ENCODE results near the gene GNG7.

GNG7 gene

GRCh38 chr19:2578901-2579677, 123.4 kb downstream of the GNG7 start:
- H3K9me3 ChIP-seq (ENCODE audit: control insufficient read depth, insufficient read depth, low read length): no peaks in the 10 kb centered on the region
- H3K27me3 ChIP-seq (ENCODE audit: control insufficient read depth, low read length): no peaks in the 10 kb centered on the region
- H3K9me2 ChIP-seq (replicated peaks; ENCODE audit: control insufficient read depth, low read length): no peaks in the 10 kb centered on the region
- peaks cover 46% of the 10 kb centered on the region for H3K79me2 ChIP-seq (ENCODE audit: control insufficient read depth, low read length)
- peaks cover 24% of the 10 kb centered on the region for H3K36me3 ChIP-seq (ENCODE audit: control insufficient read depth, low read length)
- H3F3A ChIP-seq (ENCODE audit: control insufficient read depth, insufficient read depth): no peaks in the 10 kb centered on the region
- no peak overlapping the region for H3K4me2 ChIP-seq (ENCODE audit: low read length)
- TF ChIP-seq CTCF (IDR thresholded peaks at IDR 0.05; ENCODE audit: low read depth, low read length, poor library complexity, severe bottlenecking): no peak
- TF ChIP-seq EZH2phosphoT487 (IDR thresholded peaks at IDR 0.05; ENCODE audit: borderline replicate concordance, low read length): no peak
- H4K20me1 ChIP-seq (ENCODE audit: control insufficient read depth, insufficient read depth, low read depth, low read length): peaks cover 5% of the 10 kb centered on the region; the same call in 1 of the 2 replicates
- H3K4me3 ChIP-seq (ENCODE audit: low read length): no peak overlapping the region
- H3K4me1 ChIP-seq (ENCODE audit: control insufficient read depth, low read length): peaks cover 4% of the 10 kb centered on the region; the same call in 1 of the 2 replicates
- H3K27ac ChIP-seq (ENCODE audit: low read depth, low read length): no peak overlapping the region

GRCh38 chr19:2578391-2578890, 124.1 kb downstream of the GNG7 start:
- H3K27me3 ChIP-seq (ENCODE audit: control insufficient read depth, low read length): no peaks in the 10 kb centered on the region
- no peak overlapping the region for H3K27ac ChIP-seq (ENCODE audit: low read depth, low read length)
- H3K4me2 ChIP-seq (ENCODE audit: low read length): no peak overlapping the region
- H3K79me2 ChIP-seq (ENCODE audit: control insufficient read depth, low read length): peaks cover 50% of the 10 kb centered on the region
- H3K9me2 ChIP-seq (replicated peaks; ENCODE audit: control insufficient read depth, low read length): no peaks in the 10 kb centered on the region
- H3K36me3 ChIP-seq (ENCODE audit: control insufficient read depth, low read length): peaks cover 22% of the 10 kb centered on the region
- TF ChIP-seq EZH2phosphoT487 (IDR thresholded peaks at IDR 0.05; ENCODE audit: borderline replicate concordance, low read length) (no peak), CTCF (IDR thresholded peaks at IDR 0.05; ENCODE audit: low read depth, low read length, poor library complexity, severe bottlenecking) (no peak)
- no peaks in the 10 kb centered on the region for H3K9me3 ChIP-seq (ENCODE audit: control insufficient read depth, insufficient read depth, low read length)
- peaks cover 4% of the 10 kb centered on the region; the same call in 1 of the 2 replicates for H3K4me1 ChIP-seq (ENCODE audit: control insufficient read depth, low read length)
- no peak overlapping the region for H3K4me3 ChIP-seq (ENCODE audit: low read length)
- peaks cover 5% of the 10 kb centered on the region; the same call in 1 of the 2 replicates for H4K20me1 ChIP-seq (ENCODE audit: control insufficient read depth, insufficient read depth, low read depth, low read length)
- H3F3A ChIP-seq (ENCODE audit: control insufficient read depth, insufficient read depth): no peaks in the 10 kb centered on the region

- no peak overlapping the region for H3K4me3 ChIP-seq (ENCODE audit: low read length)
Measured at GRCh38 chr19:2577722-2578335, 124.7 kb downstream of the GNG7 start.

More at GRCh38 chr19:2577722-2578335, 124.7 kb downstream of the GNG7 start:
- Histone ChIP-seq H3K27ac (ENCODE audit: low read depth, low read length) (no peak overlapping the region), H3F3A (ENCODE audit: control insufficient read depth, insufficient read depth) (no peaks in the 10 kb centered on the region), H3K36me3 (ENCODE audit: control insufficient read depth, low read length) (peaks cover 17% of the 10 kb centered on the region), H3K79me2 (ENCODE audit: control insufficient read depth, low read length) (peaks cover 50% of the 10 kb centered on the region), H3K9me3 (ENCODE audit: control insufficient read depth, insufficient read depth, low read length) (no peaks in the 10 kb centered on the region), H3K4me2 (ENCODE audit: low read length) (no peak overlapping the region), H4K20me1 (ENCODE audit: control insufficient read depth, insufficient read depth, low read depth, low read length) (peaks cover 5% of the 10 kb centered on the region; the same call in 1 of the 2 replicates), H3K4me1 (ENCODE audit: control insufficient read depth, low read length) (peaks cover 4% of the 10 kb centered on the region; the same call in 1 of the 2 replicates), H3K9me2 (replicated peaks; ENCODE audit: control insufficient read depth, low read length) (no peaks in the 10 kb centered on the region), H3K27me3 (ENCODE audit: control insufficient read depth, low read length) (no peaks in the 10 kb centered on the region)
- no peak for TF ChIP-seq CTCF (IDR thresholded peaks at IDR 0.05; ENCODE audit: low read depth, low read length, poor library complexity, severe bottlenecking)
- no peak for TF ChIP-seq EZH2phosphoT487 (IDR thresholded peaks at IDR 0.05; ENCODE audit: borderline replicate concordance, low read length)

Data from DOHH2 (cell line).